H9 (cell line): ENCODE results near the gene CCDC102B. TPM values are rescaled to one million over a fixed set of nuclear protein-coding genes. Genes with fewer than 3 reads are reported as not detected.

Experiments
- DNase-seq: peaks from one replicate; pipeline ENCODE4 v3.0.0-alpha.2; 2017
- H2AFZ ChIP-seq: one replicate; pipeline ENCODE4 v1.6.1; 2013; ENCODE audit warnings: mild to moderate bottlenecking, low read length, control low read depth, moderate library complexity
- H2AK5ac ChIP-seq: 2 replicates; pipeline ENCODE4 v1.6.1; 2013; ENCODE audit warnings: low read length, control low read depth, mixed read lengths; ENCODE audit not compliant: insufficient read length
- H2BK120ac ChIP-seq: one replicate; pipeline ENCODE4 v1.6.1; 2013; ENCODE audit warnings: low read depth, mild to moderate bottlenecking, low read length, control low read depth, inconsistent platforms; ENCODE audit not compliant: poor library complexity, severe bottlenecking
- H2BK12ac ChIP-seq: 2 replicates; pipeline ENCODE4 v1.6.1; 2013; ENCODE audit warnings: low read length, control low read depth, mixed read lengths, low read depth; ENCODE audit not compliant: insufficient read length
- H2BK15ac ChIP-seq: 2 replicates; pipeline ENCODE4 v1.6.1; 2013; ENCODE audit warnings: low read depth, low read length, control low read depth
- H2BK20ac ChIP-seq: one replicate; pipeline ENCODE4 v1.6.1; 2013; ENCODE audit warnings: low read depth, mild to moderate bottlenecking, low read length, control low read depth, inconsistent platforms; ENCODE audit not compliant: poor library complexity, severe bottlenecking
- H2BK5ac ChIP-seq: 2 replicates; pipeline ENCODE4 v1.6.1; 2013; ENCODE audit warnings: low read length, control low read depth, mixed read lengths; ENCODE audit not compliant: insufficient read length
- H3K14ac ChIP-seq: 2 replicates; pipeline ENCODE4 v1.6.1; 2013; ENCODE audit warnings: low read length, control low read depth; ENCODE audit not compliant: insufficient read depth
- H3K18ac ChIP-seq: 2 replicates; pipeline ENCODE4 v1.6.1; 2013; ENCODE audit warnings: low read depth, mild to moderate bottlenecking, mixed read lengths, low read length, control low read depth; ENCODE audit not compliant: insufficient read length
- H3K23ac ChIP-seq: 2 replicates; pipeline ENCODE4 v1.6.1; 2013; ENCODE audit warnings: low read length, control low read depth, mixed read lengths, low read depth; ENCODE audit not compliant: insufficient read length
- H3K23me2 ChIP-seq: 2 replicates; pipeline ENCODE4 v1.6.1; 2013; ENCODE audit warnings: low read depth, mild to moderate bottlenecking, mixed read lengths, low read length, control low read depth; ENCODE audit not compliant: insufficient read length, poor library complexity, severe bottlenecking
- H3K27ac ChIP-seq: 2 replicates; pipeline ENCODE4 v1.5.1; 2013; ENCODE audit warnings: low read length, control low read depth, mixed read lengths, low read depth; ENCODE audit not compliant: insufficient read length
- H3K27me3 ChIP-seq: 2 replicates; pipeline ENCODE4 v1.6.1; 2013; ENCODE audit warnings: low read length, control low read depth, inconsistent platforms; ENCODE audit not compliant: insufficient read depth
- H3K4ac ChIP-seq: 2 replicates; pipeline ENCODE4 v1.6.1; 2013; ENCODE audit warnings: low read depth, mild to moderate bottlenecking, control low read depth, inconsistent platforms, low read length, moderate library complexity
- H3K4me1 ChIP-seq: 2 replicates; pipeline ENCODE4 v1.6.1; 2013; ENCODE audit warnings: low read length, control low read depth, inconsistent platforms; ENCODE audit not compliant: insufficient read depth
- H3K4me2 ChIP-seq: 2 replicates; pipeline ENCODE4 v1.6.1; 2013; ENCODE audit warnings: low read length, control low read depth, mixed read lengths; ENCODE audit not compliant: insufficient read length, insufficient read depth
- H3K56ac ChIP-seq: 2 replicates; pipeline ENCODE4 v1.6.1; 2013; ENCODE audit warnings: low read depth, mild to moderate bottlenecking, mixed read lengths, low read length, control low read depth; ENCODE audit not compliant: insufficient read length
- H3K79me1 ChIP-seq: 2 replicates; pipeline ENCODE4 v1.6.1; 2013; ENCODE audit warnings: low read depth, mild to moderate bottlenecking, moderate library complexity, low read length, control low read depth, inconsistent platforms; ENCODE audit not compliant: insufficient read depth, poor library complexity, severe bottlenecking
- H3K79me2 ChIP-seq: 2 replicates; pipeline ENCODE4 v1.6.1; 2013; ENCODE audit warnings: low read length, control low read depth, inconsistent platforms; ENCODE audit not compliant: insufficient read depth
- H3K9ac ChIP-seq: 2 replicates; pipeline ENCODE4 v1.6.1; 2013; ENCODE audit warnings: low read length, control low read depth, mixed read lengths; ENCODE audit not compliant: insufficient read length; ENCODE audit errors: extremely low read depth
- H3K9me3 ChIP-seq: one replicate; pipeline ENCODE4 v1.6.1; 2013; ENCODE audit warnings: low read depth, low read length, inconsistent platforms; ENCODE audit not compliant: control insufficient read depth
- H3T11ph ChIP-seq: one replicate; pipeline ENCODE4 v1.6.1; 2013; ENCODE audit warnings: mild to moderate bottlenecking, low read length, control low read depth, inconsistent platforms
- H4K20me1 ChIP-seq: one replicate; pipeline ENCODE4 v1.6.1; 2013; ENCODE audit not compliant: control insufficient read depth, insufficient read length, insufficient read depth
- H4K5ac ChIP-seq: 2 replicates; pipeline ENCODE4 v1.6.1; 2013; ENCODE audit warnings: low read depth, mild to moderate bottlenecking, mixed read lengths, low read length, control low read depth; ENCODE audit not compliant: insufficient read length
- H4K8ac ChIP-seq: replicated peaks from 2 replicates; pipeline ENCODE4 v1.6.1; 2013; ENCODE audit warnings: low read length, control low read depth, mixed read lengths, low read depth; ENCODE audit not compliant: insufficient read length
- H4K91ac ChIP-seq: 2 replicates; pipeline ENCODE4 v1.6.1; 2013; ENCODE audit warnings: low read depth, mild to moderate bottlenecking, moderate library complexity, mixed read lengths, low read length, control low read depth; ENCODE audit not compliant: insufficient read length
- H3K27ac Mint-ChIP-seq, 3 experiments: 2 replicates in 2 of 3; 3 replicates in 1 of 3; pipeline ENCODE4 v1.8.0; 2020 to 2021; ENCODE audit warnings: mixed read lengths in 3 of 3, mild to moderate bottlenecking in 1 of 3, moderate library complexity in 1 of 3
- H3K27me3 Mint-ChIP-seq: 2 replicates; pipeline ENCODE4 v1.8.0; 2021; ENCODE audit warnings: low read depth, mild to moderate bottlenecking, moderate library complexity, mixed read lengths
- H3K36me3 Mint-ChIP-seq, 3 experiments: 2 replicates in 2 of 3; 3 replicates in 1 of 3; pipeline ENCODE4 v1.8.0; 2020 to 2021; ENCODE audit warnings: low read depth in 3 of 3, mixed read lengths in 3 of 3; ENCODE audit not compliant: insufficient read depth in 1 of 3
- H3K4me1 Mint-ChIP-seq, 2 experiments: 2 replicates each; pipeline ENCODE4 v1.8.0; 2020; ENCODE audit warnings: mixed read lengths in 2 of 2
- H3K4me3 Mint-ChIP-seq, 2 experiments: 2 replicates in 1 of 2; 3 replicates in 1 of 2; pipeline ENCODE4 v1.8.0; 2020 to 2021; ENCODE audit warnings: mild to moderate bottlenecking in 2 of 2, mixed read lengths in 2 of 2, moderate library complexity in 1 of 2
- H3K9me3 Mint-ChIP-seq, 2 experiments: 2 replicates in 1 of 2; 3 replicates in 1 of 2; pipeline ENCODE4 v1.8.0; 2020; ENCODE audit warnings: mild to moderate bottlenecking in 2 of 2, mixed read lengths in 2 of 2, moderate library complexity in 1 of 2
- CTCF ChIP-seq: fragments of 200-600 bp; sonication (generic); conservative IDR thresholded peaks from 3 replicates; pipeline ENCODE4 v1.8.0; 2021; ENCODE audit warnings: antibody characterized with exemption, mild to moderate bottlenecking
- WGBS: extraction: QIAGEN DNeasy Blood & Tissue Kit; methylation state at CpG from one replicate; pipeline ENCODE4 v1.1.7; 2013; ENCODE audit warnings: missing lambda C conversion rate, low lambda C conversion rate, mixed read lengths; ENCODE audit not compliant: insufficient read length; ENCODE audit errors: extremely low coverage; 5-methylcytosine and 5-hydroxymethylcytosine counted together
- total RNA-seq: library from RNA; stranded (reverse); gene quantifications from 2 replicates; pipeline ENCODE4 v1.2.1, GENCODE V29; 2021

The CCDC102B gene
- total RNA-seq, 1 experiment from 2014 or later = 1.2 TPM

GRCh38 chr18:68783506-68783905 lies 14.4 kb upstream of the CCDC102B start:
- no peak overlapping the region for H3K27ac ChIP-seq
- H3K23ac ChIP-seq = no peak overlapping the region
- no peak overlapping the region for H4K91ac ChIP-seq
- H3K9ac ChIP-seq = no peak overlapping the region
- H3K27me3 ChIP-seq = no peaks in the 10 kb centered on the region
- Mint-ChIP-seq H3K27ac (no peak overlapping the region; a peak in 1 of 7 replicates), H3K36me3 (no peaks in the 10 kb centered on the region), H3K27me3 (no peaks in the 10 kb centered on the region), H3K4me1 (peaks cover 3 to 5% of the 10 kb centered on the region in 2 experiments; a peak in 3 of 4 replicates), H3K9me3 (peaks cover 0 to 3% of the 10 kb centered on the region in 2 experiments; a peak in 3 of 5 replicates), H3K4me3 (no peak overlapping the region)
- no peak overlapping the region for H4K5ac ChIP-seq
- no peak for DNase-seq
- H3K79me2 ChIP-seq = no peaks in the 10 kb centered on the region
- H3K18ac ChIP-seq = no peak overlapping the region
- no peaks in the 10 kb centered on the region for H3K9me3 ChIP-seq
- no peak overlapping the region for H3T11ph ChIP-seq
- no peak overlapping the region for H2AK5ac ChIP-seq
- H4K20me1 ChIP-seq = no peaks in the 10 kb centered on the region
- H3K79me1 ChIP-seq = no peaks in the 10 kb centered on the region
- H2BK20ac ChIP-seq = no peak overlapping the region
- H3K4ac ChIP-seq = no peak overlapping the region
- H3K23me2 ChIP-seq = no peaks in the 10 kb centered on the region
- no peak overlapping the region for H4K8ac ChIP-seq
- no CpG with 5 or more reads among the region's 1 CpG for WGBS
- H2BK120ac ChIP-seq = no peak overlapping the region
- no peak overlapping the region for H3K56ac ChIP-seq
- no peaks in the 10 kb centered on the region for H3K4me1 ChIP-seq
- H2AFZ ChIP-seq = no peak overlapping the region
- H2BK5ac ChIP-seq = no peak overlapping the region
- TF ChIP-seq CTCF = no peak
- H2BK15ac ChIP-seq = no peak overlapping the region
- H3K14ac ChIP-seq = no peak overlapping the region
- no peak overlapping the region for H2BK12ac ChIP-seq
- H3K4me2 ChIP-seq = no peak overlapping the region
